Neural cell (in vitro differentiated cells): ENCODE data around the gene SERPINH1.

Source experiments
- EP300 ChIP-seq: fragments of 450-650 bp; conservative IDR thresholded peaks from 2 replicates; pipeline ENCODE4 v1.6.1; 2014; ENCODE audit warnings: antibody characterized with exemption, mild to moderate bottlenecking, moderate library complexity; ENCODE audit not compliant: poor library complexity, severe bottlenecking
- TAF1 ChIP-seq: IDR thresholded peaks from 2 replicates; pipeline ENCODE4 v1.6.1; 2012; ENCODE audit warnings: low read depth
- TF ChIP-seq, protein P1 (sequence below): IDR thresholded peaks from 2 replicates; pipeline ENCODE4 v1.6.1; 2012; ENCODE audit warnings: borderline replicate concordance

- TF ChIP-seq, protein P1, sequence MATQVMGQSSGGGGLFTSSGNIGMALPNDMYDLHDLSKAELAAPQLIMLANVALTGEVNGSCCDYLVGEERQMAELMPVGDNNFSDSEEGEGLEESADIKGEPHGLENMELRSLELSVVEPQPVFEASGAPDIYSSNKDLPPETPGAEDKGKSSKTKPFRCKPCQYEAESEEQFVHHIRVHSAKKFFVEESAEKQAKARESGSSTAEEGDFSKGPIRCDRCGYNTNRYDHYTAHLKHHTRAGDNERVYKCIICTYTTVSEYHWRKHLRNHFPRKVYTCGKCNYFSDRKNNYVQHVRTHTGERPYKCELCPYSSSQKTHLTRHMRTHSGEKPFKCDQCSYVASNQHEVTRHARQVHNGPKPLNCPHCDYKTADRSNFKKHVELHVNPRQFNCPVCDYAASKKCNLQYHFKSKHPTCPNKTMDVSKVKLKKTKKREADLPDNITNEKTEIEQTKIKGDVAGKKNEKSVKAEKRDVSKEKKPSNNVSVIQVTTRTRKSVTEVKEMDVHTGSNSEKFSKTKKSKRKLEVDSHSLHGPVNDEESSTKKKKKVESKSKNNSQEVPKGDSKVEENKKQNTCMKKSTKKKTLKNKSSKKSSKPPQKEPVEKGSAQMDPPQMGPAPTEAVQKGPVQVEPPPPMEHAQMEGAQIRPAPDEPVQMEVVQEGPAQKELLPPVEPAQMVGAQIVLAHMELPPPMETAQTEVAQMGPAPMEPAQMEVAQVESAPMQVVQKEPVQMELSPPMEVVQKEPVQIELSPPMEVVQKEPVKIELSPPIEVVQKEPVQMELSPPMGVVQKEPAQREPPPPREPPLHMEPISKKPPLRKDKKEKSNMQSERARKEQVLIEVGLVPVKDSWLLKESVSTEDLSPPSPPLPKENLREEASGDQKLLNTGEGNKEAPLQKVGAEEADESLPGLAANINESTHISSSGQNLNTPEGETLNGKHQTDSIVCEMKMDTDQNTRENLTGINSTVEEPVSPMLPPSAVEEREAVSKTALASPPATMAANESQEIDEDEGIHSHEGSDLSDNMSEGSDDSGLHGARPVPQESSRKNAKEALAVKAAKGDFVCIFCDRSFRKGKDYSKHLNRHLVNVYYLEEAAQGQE: no peak
- no peak for TF ChIP-seq EP300
- TF ChIP-seq TAF1: no peak
Observed at GRCh38 chr11:75524665-75525432, 37.2 kb upstream of the SERPINH1 start.
